Vagina (tissue), 2 donors: Measurements from ENCODE around the gene ADAP2. TPM values are rescaled to one million over a fixed set of nuclear protein-coding genes. Genes with fewer than 3 reads are reported as not detected.
"Not testable (repeated sequence)": the region's sequence is repeated elsewhere in the genome, so short reads cannot be mapped to it uniquely, and the experiment has no call there.

Experiments used
- DNase-seq, 2 donors: peaks; one replicate each; pipeline ENCODE4 v3.0.0-alpha.2; 2017; ENCODE audit errors: extremely low spot score in 2 of 2
- H3K27ac ChIP-seq: fragments of 200-600 bp; sonication (generic); one replicate; pipeline ENCODE4 v1.5.1; 2019
- H3K27me3 ChIP-seq: fragments of 200-600 bp; sonication (generic); one replicate; pipeline ENCODE4 v1.5.1; 2019
- H3K36me3 ChIP-seq, 2 donors: fragments of 200-600 bp; sonication (generic); one replicate each; pipeline ENCODE4 v1.5.1; 2017 to 2019
- H3K4me1 ChIP-seq: fragments of 200-600 bp; sonication (generic); one replicate; pipeline ENCODE4 v1.5.1; 2019
- H3K4me3 ChIP-seq, 2 donors: fragments of 200-600 bp; sonication (generic); 1 replicate in 1 of 2; 2 replicates in 1 of 2; pipeline ENCODE4 v1.5.1; 2016 to 2019
- H3K9me3 ChIP-seq: fragments of 200-600 bp; sonication (generic); one replicate; pipeline ENCODE4 v1.5.1; 2019
- CTCF ChIP-seq, 3 experiments: fragments of 450-650 bp in 2 of 3; fragments of 200-600 bp in 1 of 3; sonication (generic) in 1 of 3; IDR thresholded peaks; one replicate each; pipeline ENCODE4 v1.5.1; 2017 to 2019; ENCODE audit warnings: antibody characterized with exemption in 3 of 3, mild to moderate bottlenecking in 2 of 3, moderate library complexity in 2 of 3
- POLR2A ChIP-seq, 2 donors: fragments of 450-650 bp; IDR thresholded peaks; one replicate each; pipeline ENCODE4 v1.6.1; 2017; ENCODE audit warnings: antibody characterized with exemption in 2 of 2, mild to moderate bottlenecking in 2 of 2, moderate library complexity in 2 of 2
- POLR2AphosphoS5 ChIP-seq, 2 donors: sonication (generic); formaldehyde crosslinking; IDR thresholded peaks; one replicate each; pipeline ENCODE4 v1.9.0; 2017; ENCODE audit warnings: antibody characterized with exemption in 2 of 2, mild to moderate bottlenecking in 2 of 2, low read depth in 1 of 2; ENCODE audit not compliant: insufficient read depth in 1 of 2
- intact Hi-C: fragments of 100-400 bp; cut with DNase I; formaldehyde crosslinking; loops from one replicate; pipeline ENCODE4 v1.15.1; 2023
- total RNA-seq: library from RNA; depleted of rRNA; stranded (reverse); fragments of >200 nt; gene quantifications from one replicate; pipeline ENCODE4 v1.2.3, GENCODE V29; 2016

ADAP2 gene
- total RNA-seq, 1 donor from 2014 or later = 14.0 TPM

- Histone ChIP-seq H3K27me3 (no peaks in the 10 kb centered on the region), H3K4me1 (peaks cover 6% of the 10 kb centered on the region), H3K4me3 (no peak overlapping the region), H3K9me3 (no peaks in the 10 kb centered on the region), H3K36me3 (no peaks in the 10 kb centered on the region), H3K27ac (peak overlapping the region; percentile 44)
- intact Hi-C loops = no loop called here
- DNase-seq = no peak
- no peak for TF ChIP-seq CTCF (IDR thresholded peaks at IDR 0.05)
- no peak for TF ChIP-seq POLR2AphosphoS5 (IDR thresholded peaks at IDR 0.05; ENCODE audit: insufficient read depth in 1 of 2, low read depth in 1 of 2)
- TF ChIP-seq POLR2A (IDR thresholded peaks at IDR 0.05) = no peak
Measured at GRCh38 chr17:30956764-30957374, 35.1 kb downstream of the ADAP2 start.

DNA sequence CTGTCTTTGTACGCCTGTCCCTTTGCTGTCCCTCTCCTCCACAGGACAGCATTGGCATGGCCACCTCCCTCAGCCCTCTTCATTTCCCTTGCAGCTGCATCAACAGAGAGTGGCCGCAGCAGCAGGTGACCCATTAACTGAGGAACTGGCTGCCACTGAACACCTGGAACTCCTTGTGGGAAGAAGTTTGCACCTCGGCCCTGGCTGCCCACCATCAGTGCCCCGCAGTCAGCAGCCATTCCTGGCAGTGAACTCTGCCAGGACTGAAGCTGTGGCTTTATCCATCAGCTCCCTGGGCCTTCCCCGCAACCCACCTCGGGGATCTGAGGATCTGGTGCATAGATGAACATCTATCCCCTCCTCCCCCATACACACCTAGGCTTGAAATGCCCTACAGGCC is 36.0 kb downstream of the ADAP2 start:
- intact Hi-C loops = no loop called here
- Histone ChIP-seq H3K4me1 (peaks cover 6% of the 10 kb centered on the region), H3K9me3 (no peaks in the 10 kb centered on the region), H3K36me3 (no peaks in the 10 kb centered on the region), H3K4me3 (no peak overlapping the region), H3K27me3 (no peaks in the 10 kb centered on the region), H3K27ac (no peak overlapping the region)
- no peak for DNase-seq
- TF ChIP-seq POLR2A (IDR thresholded peaks at IDR 0.05) (no peak), POLR2AphosphoS5 (IDR thresholded peaks at IDR 0.05; ENCODE audit: insufficient read depth in 1 of 2, low read depth in 1 of 2) (no peak), CTCF (IDR thresholded peaks at IDR 0.05) (no peak)

DNA sequence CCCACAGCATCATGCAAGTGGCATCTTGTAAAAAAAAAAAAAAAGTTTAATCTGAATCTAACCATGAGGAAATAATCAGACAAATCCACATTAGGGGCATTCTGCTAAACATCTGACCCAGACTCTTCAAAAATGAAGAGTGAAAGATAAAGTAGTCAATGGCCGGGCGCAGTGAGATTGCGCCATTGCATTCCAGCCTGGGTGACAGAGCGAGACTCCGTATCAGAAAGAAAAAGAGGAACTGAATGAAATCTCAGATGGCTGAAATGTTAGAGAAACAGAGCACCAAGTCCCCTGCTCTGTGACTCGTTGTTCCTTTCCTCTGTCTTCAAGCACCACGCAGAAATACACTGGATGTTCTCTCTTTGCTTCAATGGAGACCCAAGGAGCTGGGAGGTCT is 36.4 kb downstream of the ADAP2 start:
- intact Hi-C loops = no loop called here
- Histone ChIP-seq H3K4me1 (peaks cover 6% of the 10 kb centered on the region), H3K9me3 (no peaks in the 10 kb centered on the region), H3K27ac (no peak overlapping the region), H3K27me3 (no peaks in the 10 kb centered on the region), H3K36me3 (no peaks in the 10 kb centered on the region), H3K4me3 (no peak overlapping the region)
- no peak for DNase-seq
- TF ChIP-seq POLR2A (IDR thresholded peaks at IDR 0.05) = no peak

GRCh38 chr17:30961209-30962188 is 39.8 kb downstream of the ADAP2 start:
- intact Hi-C loops = no loop called here
- H3K4me3 ChIP-seq = no peak overlapping the region
- peaks cover 6% of the 10 kb centered on the region for H3K4me1 ChIP-seq
- no peaks in the 10 kb centered on the region for H3K27me3 ChIP-seq
- TF ChIP-seq CTCF (IDR thresholded peaks at IDR 0.05) = no peak
- TF ChIP-seq POLR2A (IDR thresholded peaks at IDR 0.05) = no peak
- no peak for TF ChIP-seq POLR2AphosphoS5 (IDR thresholded peaks at IDR 0.05; ENCODE audit: insufficient read depth in 1 of 2, low read depth in 1 of 2)
- H3K27ac ChIP-seq = no peak overlapping the region
- no peaks in the 10 kb centered on the region for H3K9me3 ChIP-seq
- DNase-seq = no peak
- H3K36me3 ChIP-seq = no peaks in the 10 kb centered on the region

- H3K9me3 ChIP-seq, H3K36me3 ChIP-seq, DNase-seq, H3K4me1 ChIP-seq, intact Hi-C loops, H3K27ac ChIP-seq, H3K4me3 ChIP-seq, H3K27me3 ChIP-seq: not testable (repeated sequence)
Measured at GRCh38 chr17:30964312-30964711, 42.6 kb downstream of the ADAP2 start.

DNA sequence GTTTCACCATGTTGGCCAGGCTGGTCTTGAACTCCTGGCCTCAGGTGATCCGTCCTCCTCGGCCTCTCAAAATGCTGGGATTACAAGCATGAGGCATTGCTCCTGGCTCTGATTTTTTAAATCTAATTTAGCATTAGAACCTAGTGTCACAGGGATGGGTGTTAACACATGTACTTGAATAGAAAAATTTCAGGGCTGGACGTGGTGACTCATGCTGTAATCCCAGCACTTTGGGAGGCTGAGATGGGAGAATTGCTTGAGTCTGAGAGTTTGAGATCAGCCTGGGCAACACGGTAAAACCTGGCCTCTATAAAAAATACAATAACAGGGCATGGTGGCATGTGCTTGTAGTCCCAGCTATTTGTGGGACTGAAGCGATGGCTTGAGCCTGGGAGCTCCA is 43.1 kb downstream of the ADAP2 start:
- H3K36me3 ChIP-seq = no peaks in the 10 kb centered on the region
- no peaks in the 10 kb centered on the region for H3K9me3 ChIP-seq
- peaks cover 4% of the 10 kb centered on the region for H3K4me1 ChIP-seq
- no peaks in the 10 kb centered on the region for H3K27me3 ChIP-seq
- no peak overlapping the region for H3K4me3 ChIP-seq
- no peak for DNase-seq
- intact Hi-C loops = no loop called here
- no peak overlapping the region for H3K27ac ChIP-seq
- TF ChIP-seq CTCF (IDR thresholded peaks at IDR 0.05) (no peak), POLR2A (IDR thresholded peaks at IDR 0.05) (no peak), POLR2AphosphoS5 (IDR thresholded peaks at IDR 0.05; ENCODE audit: insufficient read depth in 1 of 2, low read depth in 1 of 2) (no peak)
